Measurements from ENCODE around the gene SUSD6. TPM values are rescaled to one million over a fixed set of nuclear protein-coding genes. Genes with fewer than 3 reads are reported as not detected.

SUSD6 gene
- polyA plus RNA-seq, 2 of the 4 experiments (the other 2 are of a cell fraction): 4.3 to 7.0 TPM

GRCh38 chr14:69713209-69713781 is 101.9 kb downstream of the SUSD6 start:
- DNase-seq (ENCODE audit: low read depth in 1 of 2, low spot score in 1 of 2) (no peak), FAIRE-seq (no peak), ATAC-seq (peak in 1 of 2 experiments; percentile 37; a peak in 2 of 6 replicates)
- TF ChIP-seq ELK1 (IDR thresholded peaks at IDR 0.05; ENCODE audit: low read depth, low read length): no peak
- TF ChIP-seq KDM5A (IDR thresholded peaks at IDR 0.05): no peak
- TF ChIP-seq, protein P1, sequence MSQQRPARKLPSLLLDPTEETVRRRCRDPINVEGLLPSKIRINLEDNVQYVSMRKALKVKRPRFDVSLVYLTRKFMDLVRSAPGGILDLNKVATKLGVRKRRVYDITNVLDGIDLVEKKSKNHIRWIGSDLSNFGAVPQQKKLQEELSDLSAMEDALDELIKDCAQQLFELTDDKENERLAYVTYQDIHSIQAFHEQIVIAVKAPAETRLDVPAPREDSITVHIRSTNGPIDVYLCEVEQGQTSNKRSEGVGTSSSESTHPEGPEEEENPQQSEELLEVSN (IDR thresholded peaks at IDR 0.05; ENCODE audit: borderline replicate concordance, low read depth): no peak
- no peak for TF ChIP-seq HOXB13 (CRISPR knock-in tag; IDR thresholded peaks at IDR 0.05; ENCODE audit: low read depth)
- POLR2A ChIA-PET: interaction anchor here (0.6 to 0.7 kb wide), 2 partner anchors 49 to 54 kb away, joined by 3 read pairs; partner anchors contain the start of gene SRSF5
- Histone ChIP-seq H3K9me3 (no peaks in the 10 kb centered on the region), H3K4me1 (peaks cover 15% of the 10 kb centered on the region), H3K4me3 (no peak overlapping the region), H3K4me2 (no peak overlapping the region), H3K27ac (peak overlapping the region in 1 of 2 experiments; percentile 49; a peak in 2 of 6 replicates)
- CTCF ChIA-PET: interaction anchor here (0.7 to 3.5 kb wide), 10 partner anchors 9 to 143 kb away, joined by 3 to 17 read pairs (median 5); partner anchors contain the start of gene SUSD6
- WGBS (ENCODE audit: missing lambda C conversion rate): 86% methylated on average over 4 of the region's 4 CpGs

DNA sequence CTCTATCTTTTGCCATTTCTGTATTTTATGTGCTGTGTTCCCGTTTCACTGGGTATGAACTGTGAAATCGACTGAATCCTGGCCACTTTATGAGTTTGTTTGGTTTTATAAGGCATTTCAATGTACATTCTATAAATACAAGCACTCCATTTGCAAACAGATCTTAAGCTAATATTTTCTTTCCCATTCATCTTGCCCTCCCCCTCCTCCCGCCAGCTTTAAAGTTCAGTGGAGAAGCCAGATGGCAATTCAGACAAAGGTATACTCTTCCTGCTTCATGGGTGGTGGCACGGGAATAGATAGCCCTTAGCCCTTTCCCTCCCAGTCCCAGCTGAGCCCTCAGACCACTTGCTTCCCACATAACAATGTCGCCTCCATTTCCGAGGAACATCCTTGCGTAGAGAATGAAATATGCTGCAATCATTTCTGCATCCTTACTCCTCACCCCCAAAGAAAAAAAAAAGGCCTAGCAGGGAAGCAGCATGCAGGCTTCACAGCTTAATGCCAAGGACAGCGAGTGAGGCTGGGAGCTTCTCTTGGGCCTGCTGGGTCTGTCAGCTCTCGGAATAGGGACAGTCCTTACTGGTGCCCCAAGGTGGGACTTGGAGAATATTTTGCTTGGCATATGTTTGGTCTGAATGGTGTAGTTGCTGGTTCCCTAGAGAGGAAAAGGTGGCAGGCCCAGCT is 102.7 kb downstream of the SUSD6 start:
- DNase-seq (ENCODE audit: low read depth in 1 of 2, low spot score in 1 of 2) (no peak), FAIRE-seq (no peak), ATAC-seq (no peak)
- 70% methylated on average over 9 of the region's 9 CpGs for WGBS (ENCODE audit: missing lambda C conversion rate)
- TF ChIP-seq JUN (IDR thresholded peaks at IDR 0.05): no peak
- TF ChIP-seq FOXS1 (CRISPR knock-in tag; IDR thresholded peaks at IDR 0.05): no peak
- TF ChIP-seq, protein P2, sequence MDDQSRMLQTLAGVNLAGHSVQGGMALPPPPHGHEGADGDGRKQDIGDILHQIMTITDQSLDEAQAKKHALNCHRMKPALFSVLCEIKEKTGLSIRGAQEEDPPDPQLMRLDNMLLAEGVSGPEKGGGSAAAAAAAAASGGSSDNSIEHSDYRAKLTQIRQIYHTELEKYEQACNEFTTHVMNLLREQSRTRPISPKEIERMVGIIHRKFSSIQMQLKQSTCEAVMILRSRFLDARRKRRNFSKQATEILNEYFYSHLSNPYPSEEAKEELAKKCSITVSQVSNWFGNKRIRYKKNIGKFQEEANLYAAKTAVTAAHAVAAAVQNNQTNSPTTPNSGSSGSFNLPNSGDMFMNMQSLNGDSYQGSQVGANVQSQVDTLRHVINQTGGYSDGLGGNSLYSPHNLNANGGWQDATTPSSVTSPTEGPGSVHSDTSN (IDR thresholded peaks at IDR 0.05): no peak
- no peak for TF ChIP-seq ESRRA (IDR thresholded peaks at IDR 0.05; ENCODE audit: borderline replicate concordance, low read length)
- TF ChIP-seq ZSCAN20 (CRISPR knock-in tag; IDR thresholded peaks at IDR 0.05): no peak
- no peak for TF ChIP-seq NR3C1 (IDR thresholded peaks at IDR 0.05)
- no peak for TF ChIP-seq CBX2 (IDR thresholded peaks at IDR 0.05; ENCODE audit: borderline replicate concordance, low read depth)
- TF ChIP-seq CBX8 (IDR thresholded peaks at IDR 0.05): no peak
- no peak for TF ChIP-seq HDAC2 (IDR thresholded peaks at IDR 0.05)
- TF ChIP-seq, protein P3, sequence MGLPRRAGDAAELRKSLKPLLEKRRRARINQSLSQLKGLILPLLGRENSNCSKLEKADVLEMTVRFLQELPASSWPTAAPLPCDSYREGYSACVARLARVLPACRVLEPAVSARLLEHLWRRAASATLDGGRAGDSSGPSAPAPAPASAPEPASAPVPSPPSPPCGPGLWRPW (IDR thresholded peaks at IDR 0.05): no peak
- TF ChIP-seq, protein P4, sequence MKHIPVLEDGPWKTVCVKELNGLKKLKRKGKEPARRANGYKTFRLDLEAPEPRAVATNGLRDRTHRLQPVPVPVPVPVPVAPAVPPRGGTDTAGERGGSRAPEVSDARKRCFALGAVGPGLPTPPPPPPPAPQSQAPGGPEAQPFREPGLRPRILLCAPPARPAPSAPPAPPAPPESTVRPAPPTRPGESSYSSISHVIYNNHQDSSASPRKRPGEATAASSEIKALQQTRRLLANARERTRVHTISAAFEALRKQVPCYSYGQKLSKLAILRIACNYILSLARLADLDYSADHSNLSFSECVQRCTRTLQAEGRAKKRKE (CRISPR knock-in tag; IDR thresholded peaks at IDR 0.05; ENCODE audit: low read depth): no peak
- TF ChIP-seq NPAS2 (CRISPR knock-in tag; IDR thresholded peaks at IDR 0.05; ENCODE audit: borderline replicate concordance): no peak
- no peak for TF ChIP-seq MAZ (IDR thresholded peaks at IDR 0.05; ENCODE audit: borderline replicate concordance, low read depth, low read length)
- no peak for TF ChIP-seq SMC3 (IDR thresholded peaks at IDR 0.05)
- no peak for TF ChIP-seq EHMT2 (IDR thresholded peaks at IDR 0.05; ENCODE audit: low read depth)
- no peak for TF ChIP-seq POLR2AphosphoS2 (conservative IDR thresholded peaks at IDR 0.05; ENCODE audit: low read length)
- no peak for TF ChIP-seq FOSB (CRISPR knock-in tag; IDR thresholded peaks at IDR 0.05)
- TF ChIP-seq, protein P5, sequence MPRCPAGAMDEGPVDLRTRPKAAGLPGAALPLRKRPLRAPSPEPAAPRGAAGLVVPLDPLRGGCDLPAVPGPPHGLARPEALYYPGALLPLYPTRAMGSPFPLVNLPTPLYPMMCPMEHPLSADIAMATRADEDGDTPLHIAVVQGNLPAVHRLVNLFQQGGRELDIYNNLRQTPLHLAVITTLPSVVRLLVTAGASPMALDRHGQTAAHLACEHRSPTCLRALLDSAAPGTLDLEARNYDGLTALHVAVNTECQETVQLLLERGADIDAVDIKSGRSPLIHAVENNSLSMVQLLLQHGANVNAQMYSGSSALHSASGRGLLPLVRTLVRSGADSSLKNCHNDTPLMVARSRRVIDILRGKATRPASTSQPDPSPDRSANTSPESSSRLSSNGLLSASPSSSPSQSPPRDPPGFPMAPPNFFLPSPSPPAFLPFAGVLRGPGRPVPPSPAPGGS (IDR thresholded peaks at IDR 0.05): no peak
- TF ChIP-seq, protein P6, sequence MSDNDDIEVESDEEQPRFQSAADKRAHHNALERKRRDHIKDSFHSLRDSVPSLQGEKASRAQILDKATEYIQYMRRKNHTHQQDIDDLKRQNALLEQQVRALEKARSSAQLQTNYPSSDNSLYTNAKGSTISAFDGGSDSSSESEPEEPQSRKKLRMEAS (IDR thresholded peaks at IDR 0.05): no peak
- no peak for TF ChIP-seq EHF (CRISPR knock-in tag; IDR thresholded peaks at IDR 0.05)
- Histone ChIP-seq H3K9me3 (no peaks in the 10 kb centered on the region), H3K27ac (no peak overlapping the region), H3K4me1 (peaks cover 15% of the 10 kb centered on the region), H3K4me2 (no peak overlapping the region), H3K4me3 (no peak overlapping the region)
- POLR2A ChIA-PET: interaction anchor here (0.7 kb wide), 1 partner anchor 53 kb away, joined by 3 read pairs; the partner anchor contains the start of gene SRSF5
- CTCF ChIA-PET: interaction anchor here (0.6 to 3.5 kb wide), 9 partner anchors 12 to 144 kb away, joined by 3 to 17 read pairs (median 5); partner anchors contain the start of genes CCDC177 and SUSD6
